Small intestine (tissue), 7 donors: ENCODE data around the gene LRTM2. TPM values are rescaled to one million over a fixed set of nuclear protein-coding genes. Genes with fewer than 3 reads are reported as not detected.

Experiments used
- DNase-seq, 2 donors: peaks; one replicate each; pipeline versions ENCODE4 v3.0.0 to v3.0.0-alpha.2; 2013
- FAIRE-seq: peaks from 2 replicates; lab custom pipeline; 2012; peaks lifted over from hg19 to GRCh38; lab: Jason Lieb, UNC
- H3K27ac ChIP-seq, 3 donors: one replicate each; pipeline ENCODE4 v1.5.1; 2013; ENCODE audit warnings: low read length in 2 of 3, mild to moderate bottlenecking in 2 of 3, control low read depth in 1 of 3, inconsistent platforms in 1 of 3, low read depth in 1 of 3, moderate library complexity in 1 of 3
- H3K27me3 ChIP-seq, 3 donors: one replicate each; pipeline ENCODE4 v1.6.1; 2013; ENCODE audit warnings: low read length in 3 of 3, inconsistent platforms in 1 of 3; ENCODE audit not compliant: control insufficient read depth in 3 of 3, insufficient read depth in 3 of 3
- H3K36me3 ChIP-seq, 3 donors: one replicate each; pipeline ENCODE4 v1.6.1; 2013; ENCODE audit warnings: low read length in 3 of 3, inconsistent platforms in 1 of 3, low read depth in 1 of 3, mild to moderate bottlenecking in 1 of 3, moderate library complexity in 1 of 3; ENCODE audit not compliant: control insufficient read depth in 3 of 3, insufficient read depth in 2 of 3
- H3K4me1 ChIP-seq, 3 donors: one replicate each; pipeline ENCODE4 v1.6.1; 2013; ENCODE audit warnings: low read length in 2 of 3, inconsistent platforms in 1 of 3, low read depth in 1 of 3, mild to moderate bottlenecking in 1 of 3, moderate library complexity in 1 of 3; ENCODE audit not compliant: control insufficient read depth in 3 of 3, insufficient read depth in 2 of 3
- H3K4me3 ChIP-seq, 3 donors: one replicate each; pipeline ENCODE4 v1.5.1; 2013; ENCODE audit warnings: low read length in 3 of 3, control low read depth in 1 of 3, inconsistent platforms in 1 of 3, low read depth in 1 of 3, mild to moderate bottlenecking in 1 of 3, moderate library complexity in 1 of 3
- H3K9me3 ChIP-seq, 2 donors: one replicate each; pipeline ENCODE4 v1.6.1; 2013; ENCODE audit warnings: low read depth in 1 of 2, low read length in 1 of 2; ENCODE audit not compliant: control insufficient read depth in 2 of 2, insufficient read depth in 1 of 2
- WGBS, 3 donors: extraction: QIAGEN DNeasy Blood & Tissue Kit; methylation state at CpG; one replicate each; pipeline ENCODE4 v1.1.7; 2013; 5-methylcytosine and 5-hydroxymethylcytosine counted together
- polyA plus RNA-seq, 4 donors: library from polyadenylated mRNA; stranded (reverse) in 3 of 4; unstranded in 1 of 4; fragments of 200-250 nt in 3 of 4; fragments of 120-200 nt in 1 of 4; gene quantifications; one replicate each; pipeline versions ENCODE4 v1.2.1 to v1.2.3, GENCODE V29; 2013
- donor health status: healthy with polysubstance abuse.
- donor health status: control.
- donor health status: control.
- donor health status: Bipolar disorder and iron deficiency.
- donor health status: healthy.

Gene LRTM2
- polyA plus RNA-seq, 4 donors = 0.03 TPM; not detected in 2

- Histone ChIP-seq H3K27me3 (peaks cover 3 to 40% (median 15%) of the 10 kb centered on the region in 3 donors), H3K9me3 (no peaks in the 10 kb centered on the region)
- no peak for FAIRE-seq
Observed at GRCh38 chr12:1820896-1821291, 529 bp downstream of the LRTM2 start.

GRCh38 chr12:1821805-1822204 lies 1.4 kb downstream of the LRTM2 start:
- Histone ChIP-seq H3K36me3 (no peaks in the 10 kb centered on the region), H3K27me3 (peaks cover 3 to 40% (median 15%) of the 10 kb centered on the region in 3 donors), H3K4me3 (no peak overlapping the region), H3K9me3 (no peaks in the 10 kb centered on the region), H3K4me1 (no peaks in the 10 kb centered on the region), H3K27ac (no peak overlapping the region)
- DNase-seq (no peak), FAIRE-seq (no peak)
- 22 to 29% (median 29%) methylated on average over 12 of the region's 12 CpGs for WGBS, 3 donors

More at GRCh38 chr12:1820896-1821291, 529 bp downstream of the LRTM2 start:
- WGBS, 3 donors = 72 to 83% (median 77%) methylated on average over 11 of the region's 11 CpGs
- H3K4me3 ChIP-seq = no peak overlapping the region
- no peaks in the 10 kb centered on the region for H3K36me3 ChIP-seq
- no peaks in the 10 kb centered on the region for H3K4me1 ChIP-seq
- H3K27ac ChIP-seq = no peak overlapping the region
- no peak for DNase-seq

GRCh38 chr12:1822699-1823098 lies 2.3 kb downstream of the LRTM2 start:
- H3K27ac ChIP-seq = no peak overlapping the region
- H3K4me3 ChIP-seq = no peak overlapping the region
- H3K9me3 ChIP-seq = no peaks in the 10 kb centered on the region
- H3K36me3 ChIP-seq = no peaks in the 10 kb centered on the region
- FAIRE-seq (no peak), DNase-seq (no peak)
- peaks cover 3 to 40% (median 15%) of the 10 kb centered on the region in 3 donors for H3K27me3 ChIP-seq
- no peaks in the 10 kb centered on the region for H3K4me1 ChIP-seq
- 76 to 83% (median 79%) methylated on average over 11 of the region's 11 CpGs for WGBS, 3 donors

GRCh38 chr12:1823237-1823636 lies 2.9 kb downstream of the LRTM2 start:
- Histone ChIP-seq H3K27me3 (peaks cover 3 to 40% (median 15%) of the 10 kb centered on the region in 3 donors), H3K9me3 (no peaks in the 10 kb centered on the region), H3K36me3 (no peaks in the 10 kb centered on the region), H3K27ac (no peak overlapping the region), H3K4me3 (no peak overlapping the region), H3K4me1 (no peaks in the 10 kb centered on the region)
- DNase-seq (no peak), FAIRE-seq (no peak)
- 95 to 97% (median 95%) methylated on average over 9 to 10 of the region's 10 CpGs for WGBS, 3 donors

- Histone ChIP-seq H3K4me3 (no peak overlapping the region), H3K4me1 (no peaks in the 10 kb centered on the region), H3K27me3 (peaks cover 0 to 27% (median 9%) of the 10 kb centered on the region in 3 donors), H3K36me3 (no peaks in the 10 kb centered on the region), H3K9me3 (no peaks in the 10 kb centered on the region), H3K27ac (no peak overlapping the region)
- no peak for FAIRE-seq
- peak in 1 of 2 donors; percentile 24 for DNase-seq
- 59 to 77% (median 62%) methylated on average over 14 of the region's 14 CpGs for WGBS, 3 donors
Observed at GRCh38 chr12:1825382-1826102, 5.2 kb downstream of the LRTM2 start.

GRCh38 chr12:1826401-1826800 lies 6.0 kb downstream of the LRTM2 start:
- Histone ChIP-seq H3K9me3 (no peaks in the 10 kb centered on the region), H3K27me3 (peaks cover 0 to 25% (median 6%) of the 10 kb centered on the region in 3 donors), H3K36me3 (no peaks in the 10 kb centered on the region), H3K4me1 (peaks cover 0 to 2% (median 0%) of the 10 kb centered on the region in 3 donors), H3K4me3 (no peak overlapping the region), H3K27ac (no peak overlapping the region)
- 73 to 80% (median 78%) methylated on average over 8 to 15 of the region's 15 CpGs for WGBS, 3 donors
- FAIRE-seq (no peak), DNase-seq (no peak)

GRCh38 chr12:1826867-1827705 lies 6.7 kb downstream of the LRTM2 start:
- H3K27me3 ChIP-seq = peaks cover 0 to 19% (median 5%) of the 10 kb centered on the region in 3 donors

More at GRCh38 chr12:1826867-1827705, 6.7 kb downstream of the LRTM2 start:
- WGBS, 3 donors = 64 to 73% (median 68%) methylated on average over 20 to 25 of the region's 25 CpGs
- DNase-seq = no peak
- no peaks in the 10 kb centered on the region for H3K9me3 ChIP-seq
- H3K4me1 ChIP-seq = peaks cover 0 to 2% (median 0%) of the 10 kb centered on the region in 3 donors
- no peak for FAIRE-seq
- H3K4me3 ChIP-seq = no peak overlapping the region
- H3K36me3 ChIP-seq = no peaks in the 10 kb centered on the region
- no peak overlapping the region for H3K27ac ChIP-seq
